Suprapubic skin (tissue), 4 donors: Measurements from ENCODE around the gene RNF111. TPM values are rescaled to one million over a fixed set of nuclear protein-coding genes. Genes with fewer than 3 reads are reported as not detected.

Source experiments
- DNase-seq, 2 donors: peaks; one replicate each; pipeline ENCODE4 v3.0.0-alpha.2; 2019; ENCODE audit warnings: low spot score in 2 of 2
- H3K27ac ChIP-seq: fragments of 200-600 bp; sonication (generic); one replicate; pipeline ENCODE4 v1.5.1; 2019
- H3K27me3 ChIP-seq: fragments of 200-600 bp; sonication (generic); one replicate; pipeline ENCODE4 v1.5.1; 2019
- H3K36me3 ChIP-seq: fragments of 200-600 bp; sonication (generic); one replicate; pipeline ENCODE4 v1.5.1; 2019
- H3K4me1 ChIP-seq: fragments of 200-600 bp; sonication (generic); one replicate; pipeline ENCODE4 v1.5.1; 2019
- H3K4me3 ChIP-seq: fragments of 200-600 bp; sonication (generic); one replicate; pipeline ENCODE4 v1.5.1; 2019; ENCODE audit warnings: mild to moderate bottlenecking
- H3K9me3 ChIP-seq: fragments of 200-600 bp; sonication (generic); one replicate; pipeline ENCODE4 v1.5.1; 2019
- CTCF ChIP-seq, 2 donors: fragments of 200-600 bp in 1 of 2; fragments of 450-650 bp in 1 of 2; sonication (generic) in 1 of 2; IDR thresholded peaks; one replicate each; pipeline ENCODE4 v1.5.1; 2016 to 2019; ENCODE audit warnings: antibody characterized with exemption in 2 of 2, mild to moderate bottlenecking in 1 of 2, moderate library complexity in 1 of 2
- EP300 ChIP-seq: sonication (generic); formaldehyde crosslinking; IDR thresholded peaks from one replicate; pipeline ENCODE4 v1.6.1; 2017; ENCODE audit warnings: antibody characterized with exemption
- POLR2A ChIP-seq, 2 donors: fragments of 450-650 bp; IDR thresholded peaks; one replicate each; pipeline ENCODE4 v1.6.1; 2017; ENCODE audit warnings: antibody characterized with exemption in 2 of 2, mild to moderate bottlenecking in 2 of 2, moderate library complexity in 2 of 2
- POLR2AphosphoS5 ChIP-seq, 3 donors: sonication (generic); formaldehyde crosslinking; IDR thresholded peaks; one replicate each; pipeline ENCODE4 v1.6.1; 2017; ENCODE audit warnings: antibody characterized with exemption in 3 of 3
- WGBS: methylation state at CpG from one replicate; pipeline ENCODE4 v1.1.5; 2018; 5-methylcytosine and 5-hydroxymethylcytosine counted together
- total RNA-seq, 4 donors: library from RNA; depleted of rRNA; stranded (reverse); fragments of >200 nt; gene quantifications; one replicate each; pipeline ENCODE4 v1.1.0, GENCODE V29; 2016

The RNF111 gene
- total RNA-seq, 4 donors from 2014 or later, result 15.2 to 34.4 (median 22.2) TPM

GRCh38 chr15:59105854-59106253 lies 118.4 kb downstream of the RNF111 start:
- Histone ChIP-seq H3K27ac (no peak overlapping the region), H3K4me1 (peaks cover 9% of the 10 kb centered on the region), H3K4me3 (peak overlapping the region; percentile 78), H3K27me3 (no peaks in the 10 kb centered on the region), H3K36me3 (no peaks in the 10 kb centered on the region), H3K9me3 (no peaks in the 10 kb centered on the region)
- TF ChIP-seq POLR2AphosphoS5 (IDR thresholded peaks at IDR 0.05), result no peak
- TF ChIP-seq CTCF (IDR thresholded peaks at IDR 0.05), result no peak
- no peak for TF ChIP-seq EP300
- TF ChIP-seq POLR2A (IDR thresholded peaks at IDR 0.05), result no peak
- no peak for DNase-seq
- 33% methylated on average over 2 of the region's 2 CpGs for WGBS

GRCh38 chr15:59111251-59111650 lies 123.8 kb downstream of the RNF111 start:
- no peak for DNase-seq
- Histone ChIP-seq H3K27me3 (no peaks in the 10 kb centered on the region), H3K27ac (no peak overlapping the region), H3K4me1 (no peaks in the 10 kb centered on the region), H3K4me3 (no peak overlapping the region), H3K36me3 (no peaks in the 10 kb centered on the region), H3K9me3 (no peaks in the 10 kb centered on the region)
- WGBS, result 80% methylated on average over 4 of the region's 4 CpGs
- TF ChIP-seq POLR2AphosphoS5 (IDR thresholded peaks at IDR 0.05) (no peak), EP300 (no peak)

- Histone ChIP-seq H3K4me3 (no peak overlapping the region), H3K9me3 (no peaks in the 10 kb centered on the region), H3K27me3 (no peaks in the 10 kb centered on the region), H3K36me3 (no peaks in the 10 kb centered on the region), H3K4me1 (no peaks in the 10 kb centered on the region), H3K27ac (no peak overlapping the region)
- no peak for DNase-seq
- WGBS, result 79% methylated on average over 2 of the region's 2 CpGs
- no peak for TF ChIP-seq CTCF (IDR thresholded peaks at IDR 0.05)
- no peak for TF ChIP-seq EP300
- no peak for TF ChIP-seq POLR2A (IDR thresholded peaks at IDR 0.05)
- TF ChIP-seq POLR2AphosphoS5 (IDR thresholded peaks at IDR 0.05), result no peak
Observed at GRCh38 chr15:59115047-59115446, 127.6 kb downstream of the RNF111 start.

- Histone ChIP-seq H3K27me3 (no peaks in the 10 kb centered on the region), H3K27ac (no peak overlapping the region), H3K9me3 (no peaks in the 10 kb centered on the region), H3K4me1 (no peaks in the 10 kb centered on the region), H3K4me3 (no peak overlapping the region), H3K36me3 (no peaks in the 10 kb centered on the region)
- 91% methylated on average over 1 of the region's 1 CpG for WGBS
- DNase-seq, result no peak
- TF ChIP-seq POLR2A (IDR thresholded peaks at IDR 0.05), result no peak
- TF ChIP-seq EP300, result no peak
- no peak for TF ChIP-seq CTCF (IDR thresholded peaks at IDR 0.05)
- TF ChIP-seq POLR2AphosphoS5 (IDR thresholded peaks at IDR 0.05), result no peak
Observed at GRCh38 chr15:59116141-59116540, 128.7 kb downstream of the RNF111 start.

- Histone ChIP-seq H3K4me3 (no peak overlapping the region), H3K36me3 (no peaks in the 10 kb centered on the region), H3K9me3 (no peaks in the 10 kb centered on the region), H3K4me1 (no peaks in the 10 kb centered on the region), H3K27me3 (no peaks in the 10 kb centered on the region), H3K27ac (no peak overlapping the region)
- WGBS, result 97% methylated on average over 6 of the region's 6 CpGs
- no peak for DNase-seq
- TF ChIP-seq EP300 (no peak), CTCF (IDR thresholded peaks at IDR 0.05) (no peak), POLR2A (IDR thresholded peaks at IDR 0.05) (no peak), POLR2AphosphoS5 (IDR thresholded peaks at IDR 0.05) (no peak)
Observed at GRCh38 chr15:59116771-59117170, 129.3 kb downstream of the RNF111 start.

GRCh38 chr15:59119625-59120024 lies 132.2 kb downstream of the RNF111 start:
- WGBS, result 91% methylated on average over 5 of the region's 5 CpGs
- H3K4me3 ChIP-seq, result no peak overlapping the region
- no peaks in the 10 kb centered on the region for H3K27me3 ChIP-seq
- H3K4me1 ChIP-seq, result no peaks in the 10 kb centered on the region
- H3K9me3 ChIP-seq, result no peaks in the 10 kb centered on the region
- no peak for DNase-seq
- H3K27ac ChIP-seq, result no peak overlapping the region
- no peak for TF ChIP-seq EP300
- TF ChIP-seq POLR2A (IDR thresholded peaks at IDR 0.05), result no peak
- TF ChIP-seq POLR2AphosphoS5 (IDR thresholded peaks at IDR 0.05), result no peak
- no peak for TF ChIP-seq CTCF (IDR thresholded peaks at IDR 0.05)
- H3K36me3 ChIP-seq, result no peaks in the 10 kb centered on the region
